GM12874 (cell line): ENCODE results near the gene C5orf58.

Source experiments
- TF ChIP-seq, protein P1 (sequence below): IDR thresholded peaks from 2 replicates; pipeline ENCODE4 v1.5.1; 2011; ENCODE audit warnings: low read depth, mild to moderate bottlenecking, control low read depth, low read length, moderate library complexity; ENCODE audit not compliant: insufficient read depth

C5orf58 gene

DNA sequence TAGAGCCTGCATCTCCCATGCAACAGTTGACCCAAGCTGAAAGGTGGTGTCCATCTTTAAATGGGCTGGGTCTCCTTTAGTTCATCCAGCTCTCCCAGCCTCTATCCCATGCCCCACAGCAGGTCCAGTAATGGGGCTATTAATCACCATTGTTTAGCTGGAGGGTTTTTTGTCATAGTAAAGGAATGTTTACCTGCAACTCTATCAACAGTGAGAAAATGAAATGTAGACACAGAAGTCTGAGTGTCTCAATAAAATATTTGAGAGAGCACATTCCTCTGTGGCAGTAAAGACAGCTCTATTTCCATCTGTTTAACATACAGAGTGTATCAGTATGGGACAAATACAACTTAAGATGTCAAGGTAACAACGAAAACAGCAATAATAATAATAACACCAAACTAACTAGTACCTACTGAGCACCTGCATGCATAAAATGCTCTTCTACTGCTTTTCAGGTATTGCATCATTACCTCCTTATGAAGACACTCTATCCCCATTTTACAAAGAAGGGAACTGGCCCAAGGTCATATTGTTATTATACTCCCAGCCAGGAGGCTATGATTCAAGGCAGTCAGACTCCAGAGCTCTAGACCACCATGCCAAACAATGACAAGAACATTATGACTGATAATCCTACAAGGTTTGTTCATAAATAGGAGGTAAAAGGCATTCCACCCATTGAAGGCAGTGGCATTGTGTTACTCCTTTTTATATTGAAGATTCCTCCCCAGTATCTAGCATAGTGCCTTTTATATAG is 21.0 kb upstream of the C5orf58 start:
- TF ChIP-seq, protein P1, sequence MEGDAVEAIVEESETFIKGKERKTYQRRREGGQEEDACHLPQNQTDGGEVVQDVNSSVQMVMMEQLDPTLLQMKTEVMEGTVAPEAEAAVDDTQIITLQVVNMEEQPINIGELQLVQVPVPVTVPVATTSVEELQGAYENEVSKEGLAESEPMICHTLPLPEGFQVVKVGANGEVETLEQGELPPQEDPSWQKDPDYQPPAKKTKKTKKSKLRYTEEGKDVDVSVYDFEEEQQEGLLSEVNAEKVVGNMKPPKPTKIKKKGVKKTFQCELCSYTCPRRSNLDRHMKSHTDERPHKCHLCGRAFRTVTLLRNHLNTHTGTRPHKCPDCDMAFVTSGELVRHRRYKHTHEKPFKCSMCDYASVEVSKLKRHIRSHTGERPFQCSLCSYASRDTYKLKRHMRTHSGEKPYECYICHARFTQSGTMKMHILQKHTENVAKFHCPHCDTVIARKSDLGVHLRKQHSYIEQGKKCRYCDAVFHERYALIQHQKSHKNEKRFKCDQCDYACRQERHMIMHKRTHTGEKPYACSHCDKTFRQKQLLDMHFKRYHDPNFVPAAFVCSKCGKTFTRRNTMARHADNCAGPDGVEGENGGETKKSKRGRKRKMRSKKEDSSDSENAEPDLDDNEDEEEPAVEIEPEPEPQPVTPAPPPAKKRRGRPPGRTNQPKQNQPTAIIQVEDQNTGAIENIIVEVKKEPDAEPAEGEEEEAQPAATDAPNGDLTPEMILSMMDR: no peak

DNA sequence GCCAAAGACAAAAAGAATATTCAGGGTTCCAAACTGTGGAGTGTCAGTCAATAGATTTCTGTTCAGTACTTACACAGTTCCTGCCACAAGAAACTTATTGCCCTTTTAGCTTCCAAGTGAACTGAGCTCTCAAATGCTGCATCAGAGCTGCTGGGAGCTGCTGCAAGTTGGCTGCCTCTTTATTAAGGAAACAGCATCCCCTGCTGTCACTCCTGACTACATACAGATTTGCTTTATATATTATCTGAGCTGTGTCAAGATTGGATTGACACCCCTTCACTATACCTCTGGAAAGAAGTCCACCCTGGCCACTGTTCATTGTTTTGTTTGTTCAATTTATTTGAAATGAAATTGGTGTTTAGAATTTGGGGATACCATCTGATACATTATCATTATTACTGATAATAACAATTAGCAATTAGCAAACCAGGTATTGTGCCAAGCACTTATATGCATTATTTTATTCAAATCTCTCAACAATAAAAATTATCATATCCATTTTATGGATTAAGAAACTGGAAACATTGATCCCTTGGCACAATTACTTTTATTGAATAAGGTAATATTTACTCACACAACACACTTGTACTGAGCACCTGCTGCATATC is 16.4 kb upstream of the C5orf58 start:
- TF ChIP-seq, protein P1: peak; percentile 51

DNA sequence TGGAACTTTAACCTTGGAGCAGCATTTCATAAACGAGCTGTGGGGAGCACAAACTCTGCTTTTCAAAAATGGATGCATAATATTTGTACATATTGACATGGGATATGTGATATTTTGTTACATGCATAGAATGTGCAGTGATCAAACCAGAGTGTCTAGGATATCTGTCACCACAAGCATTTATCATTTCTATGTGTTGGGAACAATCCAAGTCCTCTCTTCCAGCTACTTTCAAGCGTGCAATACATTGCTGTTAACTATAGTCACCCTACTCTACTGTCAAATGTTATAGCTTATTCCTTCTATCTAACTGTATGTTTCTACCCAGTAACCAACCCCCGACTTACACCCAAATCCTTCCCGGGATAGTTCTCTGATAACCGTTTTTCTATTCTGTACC is 15.0 kb upstream of the C5orf58 start:
- TF ChIP-seq, protein P1: no peak

DNA sequence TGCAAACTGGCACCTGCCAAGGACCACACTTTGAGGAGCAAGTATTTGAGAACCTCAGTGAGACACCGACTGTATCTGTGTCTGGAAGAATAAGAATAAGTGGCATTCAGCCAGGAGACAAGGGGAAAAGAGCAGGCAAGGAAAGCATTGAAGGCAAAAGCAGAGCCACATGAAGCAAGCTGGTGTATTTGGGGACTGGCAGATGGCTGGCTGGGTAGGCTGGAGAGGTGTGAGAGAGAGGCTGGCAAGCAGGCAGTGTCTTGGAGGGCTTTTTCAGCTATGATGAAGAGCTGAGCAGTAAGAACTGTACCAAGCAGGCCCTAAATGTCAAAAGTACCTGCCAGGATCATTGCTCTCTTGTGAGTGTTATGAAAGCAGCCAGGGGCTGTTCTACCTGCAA is 14.1 kb upstream of the C5orf58 start:
- TF ChIP-seq, protein P1: no peak

DNA sequence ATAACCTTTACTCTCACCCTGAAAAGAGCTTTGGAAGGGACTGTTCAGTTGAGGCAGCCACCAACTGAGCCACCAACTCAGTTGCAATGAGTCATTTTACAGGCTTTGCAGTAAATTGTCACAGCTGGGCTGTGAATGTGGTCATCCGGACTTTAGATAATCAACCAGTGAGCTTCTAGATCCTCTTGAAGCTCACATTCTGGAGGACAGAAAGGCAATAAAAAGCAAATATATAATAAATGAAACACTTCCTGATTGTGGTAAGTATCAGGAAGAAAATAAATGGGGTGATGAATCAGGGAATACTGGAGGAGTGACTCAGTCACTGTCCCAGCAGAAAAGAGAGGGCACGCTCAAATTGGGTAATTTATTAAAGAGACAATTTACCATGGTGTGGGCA is 13.2 kb upstream of the C5orf58 start:
- TF ChIP-seq, protein P1: no peak

DNA sequence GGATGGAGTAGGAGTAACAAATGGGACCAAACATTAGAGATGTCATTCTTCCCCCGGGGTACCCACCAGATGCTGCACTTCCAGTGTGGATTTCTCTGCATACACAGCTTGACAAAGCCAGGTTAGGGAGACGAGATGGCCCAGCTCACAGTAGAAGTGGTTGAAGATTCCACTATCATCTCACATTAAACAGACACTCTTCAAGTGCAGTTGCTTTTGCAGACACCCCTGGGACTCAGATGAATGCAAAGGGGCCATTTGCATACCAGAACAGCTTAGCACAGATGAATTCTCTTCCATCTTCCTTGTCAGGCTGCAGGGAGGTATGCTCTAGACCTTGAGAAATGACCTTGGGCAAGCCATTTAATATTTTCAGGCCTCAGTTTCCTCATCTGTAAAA is 12.6 kb upstream of the C5orf58 start:
- TF ChIP-seq, protein P1: no peak

DNA sequence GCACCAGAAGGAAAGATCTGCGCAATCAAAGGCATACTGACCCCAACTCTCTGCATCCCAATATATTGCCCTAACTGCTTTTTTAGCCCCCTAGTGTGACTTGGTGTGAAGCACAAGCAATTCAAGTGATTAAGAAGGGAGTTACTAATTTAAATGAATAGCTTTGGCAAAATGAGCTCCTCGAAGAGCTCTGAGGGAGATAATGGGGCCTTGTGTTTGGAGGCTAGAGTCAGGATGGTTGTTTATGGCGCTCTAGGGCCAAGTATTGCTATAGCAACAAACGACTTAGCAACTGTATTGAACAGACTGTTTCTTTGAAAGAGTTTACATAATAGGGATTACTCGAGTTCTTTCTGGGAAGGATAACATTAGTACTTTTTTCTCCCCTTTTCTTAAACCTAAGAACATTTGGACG is 11.5 kb upstream of the C5orf58 start:
- TF ChIP-seq, protein P1: no peak
